NCI-H2107 treated with DMSO at 0.1 percent for 48 hours (cell line): Measurements from ENCODE around the gene CD200R1.
"Not testable (repeated sequence)": the region's sequence is repeated elsewhere in the genome, so short reads cannot be mapped to it uniquely, and the experiment has no call there.

Experiments used
- DNase-seq: peaks from one replicate; lab custom pipeline; 2025; ENCODE audit not compliant: unreplicated experiment; lab: John Stamatoyannopoulos, UW

Gene CD200R1

DNA sequence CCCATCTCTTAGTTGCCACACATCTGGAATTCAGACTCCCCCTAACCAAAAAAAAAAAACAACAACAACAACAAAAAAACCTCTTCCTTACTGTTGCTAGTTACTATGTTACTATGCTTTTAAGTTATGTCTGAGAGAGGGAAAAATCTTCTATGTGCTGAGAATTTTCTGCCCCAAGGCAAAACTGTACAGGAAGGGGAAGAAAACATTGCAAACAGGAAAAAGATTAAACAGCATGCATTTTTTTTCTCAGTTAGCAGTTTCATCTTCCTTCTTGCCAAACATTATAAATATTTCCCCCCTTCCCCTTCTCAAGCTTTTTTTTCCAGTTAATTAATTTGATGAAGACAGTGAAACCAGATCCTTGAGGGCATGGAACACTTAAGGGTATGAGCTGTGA, 1.1 kb upstream of the CD200R1 start:
- DNase-seq, result no peak

- no peak for DNase-seq
Observed at GRCh38 chr3:112974178-112974517, 755 bp downstream of the CD200R1 start.

GRCh38 chr3:112973325-112974177, 1.4 kb downstream of the CD200R1 start:
- DNase-seq, result no peak

DNA sequence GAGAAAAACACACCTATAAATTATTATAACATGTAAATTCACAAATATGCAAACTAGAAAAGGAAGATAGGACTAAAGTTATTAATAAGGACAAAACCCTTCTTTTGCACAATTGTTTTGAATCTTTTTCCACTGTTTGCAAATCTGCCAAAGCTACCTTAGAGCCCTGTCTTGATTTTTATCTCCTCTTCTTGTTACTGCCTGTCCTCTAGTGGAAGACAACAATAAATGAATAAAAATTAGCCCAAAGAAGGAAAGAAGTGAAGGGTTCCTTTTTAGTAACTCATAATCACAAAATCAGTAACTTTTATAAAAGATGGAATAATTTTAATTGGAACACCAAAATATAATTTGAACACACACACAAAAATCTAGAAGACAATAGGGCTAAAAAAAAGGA, 2.7 kb downstream of the CD200R1 start:
- DNase-seq, result no peak

DNA sequence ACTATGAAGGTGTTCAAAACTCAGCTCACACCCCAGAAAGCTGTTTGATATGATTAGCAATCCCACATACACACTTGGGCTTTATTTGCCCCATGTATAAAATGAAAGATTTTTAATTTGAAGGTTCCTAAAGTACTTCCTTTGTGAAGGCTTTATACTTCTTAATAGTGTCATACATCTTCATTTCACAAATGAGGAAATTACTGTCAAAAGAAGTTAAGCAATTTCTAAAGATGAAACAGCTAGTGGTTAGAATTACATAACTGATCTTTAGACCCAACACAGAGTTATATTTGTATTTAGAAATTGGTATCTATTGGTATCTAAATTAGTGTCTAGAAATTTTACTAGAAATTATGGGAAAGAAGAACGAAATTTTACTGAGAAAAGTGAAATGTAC, 7.1 kb downstream of the CD200R1 start:
- DNase-seq, result no peak

- no peak for DNase-seq
Observed at GRCh38 chr3:112967425-112967824, 7.5 kb downstream of the CD200R1 start.

GRCh38 chr3:112966633-112967032, 8.3 kb downstream of the CD200R1 start:
- no peak for DNase-seq

GRCh38 chr3:112965656-112966055, 9.2 kb downstream of the CD200R1 start:
- DNase-seq, result no peak

DNA sequence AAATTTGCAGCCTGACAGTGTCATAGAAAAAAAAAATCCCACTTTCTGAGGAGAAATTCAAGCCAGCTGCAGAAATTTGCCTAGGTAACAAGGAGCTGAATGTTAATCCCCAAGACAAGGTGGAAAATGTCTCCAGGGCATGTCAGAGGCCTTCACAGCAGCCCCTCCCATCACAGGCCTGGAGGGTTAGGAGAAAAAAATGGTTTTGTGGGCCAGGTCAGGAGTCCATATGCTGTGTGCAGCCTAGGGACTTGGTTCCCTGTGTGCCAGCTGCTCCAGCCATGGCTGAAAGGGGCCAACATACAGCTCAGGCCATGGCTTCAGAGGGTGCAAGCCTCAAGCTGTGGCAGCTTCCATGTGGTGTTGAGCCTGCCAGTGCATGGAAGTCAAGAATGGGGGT, 11.2 kb downstream of the CD200R1 start:
- no peak for DNase-seq

DNA sequence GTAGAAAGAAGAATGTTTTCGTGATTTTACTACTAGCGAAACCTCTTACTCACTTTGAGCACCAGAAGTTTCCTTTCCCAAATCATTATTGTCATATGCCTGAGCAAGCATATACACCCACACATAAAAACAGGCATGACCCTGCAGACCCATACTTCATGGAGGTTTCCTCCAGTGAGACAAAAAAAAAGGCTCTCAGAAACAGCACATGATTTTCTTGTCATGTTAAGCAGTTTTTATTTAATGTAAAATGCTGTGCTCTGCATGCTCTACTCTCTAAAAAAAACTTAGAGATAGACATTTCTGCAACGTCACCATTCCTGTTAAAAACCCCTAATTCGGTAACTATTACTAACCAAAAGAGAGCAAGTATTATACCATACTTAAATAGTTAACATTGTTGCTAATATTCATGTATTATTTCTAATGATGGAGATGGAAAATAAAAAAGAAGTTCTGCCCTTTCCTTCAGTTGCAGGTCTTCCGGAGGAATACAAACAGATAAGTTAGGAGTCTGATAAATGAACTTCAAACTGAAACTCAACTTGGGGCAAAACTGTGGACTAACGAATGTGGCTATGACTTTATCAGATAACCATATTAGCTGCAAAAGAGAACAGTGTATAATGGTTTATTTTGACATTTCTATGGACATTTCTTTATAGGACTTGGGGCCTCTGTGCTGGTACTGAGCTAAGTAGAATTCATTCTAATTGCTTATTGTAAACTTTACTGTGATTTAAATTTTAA, 15.9 kb downstream of the CD200R1 start:
- DNase-seq, result no peak

DNA sequence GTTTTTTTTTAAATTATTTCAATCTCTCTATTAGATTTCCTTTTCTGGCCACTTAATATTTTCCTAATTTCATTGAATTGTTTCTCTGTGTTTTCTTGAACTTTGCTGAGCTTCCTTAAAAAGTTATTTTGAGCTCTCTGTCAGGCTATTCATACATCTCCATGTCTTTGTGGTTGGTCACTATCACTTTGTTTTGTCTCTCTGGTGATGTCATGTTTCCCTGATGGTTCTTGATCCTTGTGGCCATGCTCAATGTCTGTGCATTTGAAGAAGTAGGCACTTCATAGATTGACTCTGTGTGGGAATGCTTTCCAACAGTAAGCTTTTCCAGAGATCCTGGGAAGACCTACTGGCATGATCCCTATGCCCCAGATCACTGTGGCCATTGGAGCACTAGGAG, 18.6 kb downstream of the CD200R1 start:
- DNase-seq, result no peak

- no peak for DNase-seq
Observed at GRCh38 chr3:112948346-112948838, 26.5 kb downstream of the CD200R1 start.

- no peak for DNase-seq
Observed at GRCh38 chr3:112931736-112932521, 43.0 kb downstream of the CD200R1 start.

DNA sequence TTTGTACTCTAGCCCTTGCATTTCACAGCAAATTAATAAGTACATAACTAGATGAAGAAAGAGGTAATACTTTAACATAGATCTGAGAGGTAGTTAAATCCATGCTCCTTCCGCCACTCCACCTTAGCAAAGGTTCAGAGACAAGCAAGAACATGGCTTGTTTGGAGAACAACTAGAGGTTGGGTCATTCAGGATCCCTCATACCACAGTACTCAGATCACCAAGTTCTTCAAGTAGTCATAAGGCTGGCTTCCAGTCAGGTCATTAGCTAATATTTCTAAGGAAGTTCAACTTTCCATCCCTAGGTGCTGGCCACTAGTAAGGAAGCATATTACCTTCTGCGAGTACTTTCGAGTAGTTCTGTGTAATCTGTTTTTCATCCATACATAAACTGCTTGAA, 44.1 kb downstream of the CD200R1 start:
- DNase-seq, result no peak

DNA sequence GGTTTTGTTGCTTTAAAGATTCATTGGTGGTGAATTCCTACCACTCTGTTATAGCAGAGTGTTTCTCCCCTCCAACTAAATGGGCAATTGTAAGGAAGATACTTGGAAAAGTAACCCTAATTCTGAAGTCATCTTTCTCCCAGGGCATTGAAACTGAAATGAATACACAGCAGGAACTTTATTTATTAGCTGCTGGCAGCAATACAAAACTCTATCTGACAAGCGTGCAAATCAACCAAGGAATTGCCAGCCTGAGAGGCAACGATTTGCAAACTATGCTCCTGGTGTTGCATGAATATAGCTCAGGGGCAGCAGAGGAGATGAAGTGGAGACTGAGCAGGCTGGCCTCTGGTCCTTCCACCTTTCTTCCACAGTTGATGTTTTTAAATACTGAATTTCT, 48.9 kb downstream of the CD200R1 start:
- DNase-seq, result no peak

GRCh38 chr3:112925560-112925959, 49.3 kb downstream of the CD200R1 start:
- no peak for DNase-seq

DNA sequence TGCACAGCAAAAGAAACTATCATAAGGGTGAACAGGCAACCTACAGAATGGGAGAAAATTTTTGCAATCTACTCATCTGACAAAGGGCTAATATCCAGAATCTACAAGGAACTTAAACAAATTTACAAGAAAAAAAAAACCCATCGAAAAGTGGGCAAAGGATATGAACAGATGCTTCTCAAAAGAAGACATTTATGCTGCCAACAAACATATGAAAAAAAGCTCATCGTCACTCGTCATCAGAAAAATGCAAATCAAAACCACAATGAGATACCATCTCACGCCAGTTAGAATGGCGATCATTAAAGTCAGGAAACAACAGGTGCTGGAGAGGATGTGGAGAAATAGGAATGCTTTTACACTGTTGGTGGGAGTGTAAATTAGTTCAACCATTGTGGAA, 55.4 kb downstream of the CD200R1 start:
- not testable (repeated sequence) for DNase-seq

- no peak for DNase-seq
Observed at GRCh38 chr3:112908252-112908651, 66.7 kb downstream of the CD200R1 start.

GRCh38 chr3:112904786-112905185, 70.1 kb downstream of the CD200R1 start:
- DNase-seq, result no peak

DNA sequence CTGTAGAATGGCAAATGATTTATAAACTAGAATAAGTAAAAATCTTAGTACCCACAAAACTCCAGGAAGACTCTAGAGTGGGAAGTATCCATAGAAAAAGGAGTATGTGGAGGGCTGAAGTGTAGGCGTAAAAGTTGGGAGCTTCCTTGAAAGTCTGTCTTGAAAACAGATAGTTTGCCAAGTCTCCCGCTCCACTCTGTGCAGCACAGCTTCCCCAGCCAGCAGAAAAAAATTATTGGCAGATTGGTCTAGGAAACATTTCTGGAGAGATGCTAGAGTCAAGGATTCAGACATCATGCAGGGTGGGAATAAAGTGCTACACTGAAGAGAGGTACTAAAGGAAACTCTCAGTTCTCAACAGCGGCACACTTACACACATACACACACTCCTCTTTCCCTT, 74.8 kb downstream of the CD200R1 start:
- DNase-seq, result no peak

DNA sequence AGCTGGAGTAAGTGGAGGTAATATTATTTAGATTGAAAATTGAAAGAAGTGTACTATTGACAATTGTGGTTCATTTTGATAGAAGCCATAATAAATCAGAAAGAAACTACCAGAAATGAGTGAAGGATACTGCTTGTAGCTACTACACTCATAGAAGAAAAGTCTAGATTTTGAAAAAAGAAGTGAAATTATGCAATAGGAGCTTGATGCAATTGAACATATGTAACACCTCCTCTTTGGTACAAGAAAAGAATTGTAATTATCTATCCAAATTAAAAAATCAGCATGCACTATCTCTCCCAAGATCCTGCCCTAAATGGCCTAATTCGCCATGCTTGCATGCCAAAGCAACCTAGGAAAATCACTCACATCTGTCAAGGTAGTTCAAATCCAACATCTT, 77.1 kb downstream of the CD200R1 start:
- DNase-seq, result no peak

GRCh38 chr3:112894258-112894657, 80.6 kb downstream of the CD200R1 start:
- no peak for DNase-seq
